SU-DHL-6 (cell line): ENCODE data around the gene CTNS.

ENCODE experiments used
- H2AFZ ChIP-seq: fragments of 200-600 bp; sonication (generic); 2 replicates; pipeline ENCODE4 v1.6.1; 2014; ENCODE audit warnings: low read depth, mild to moderate bottlenecking, moderate library complexity, mixed read lengths, antibody characterized with exemption, low read length; ENCODE audit not compliant: severe bottlenecking
- H3F3A ChIP-seq: fragments of 200-600 bp; shearing (Covaris generic); 2 replicates; pipeline ENCODE4 v1.6.0; 2016; ENCODE audit warnings: antibody characterized with exemption, mild to moderate bottlenecking; ENCODE audit not compliant: insufficient read depth
- H3K27ac ChIP-seq: fragments of 200-600 bp; sonication (generic); 2 replicates; pipeline ENCODE4 v1.5.1; 2016; ENCODE audit warnings: low read depth, mild to moderate bottlenecking, low read length, moderate library complexity, mixed read lengths
- H3K27me3 ChIP-seq: fragments of 200-600 bp; sonication (generic), shearing (Covaris generic); 2 replicates; pipeline ENCODE4 v1.6.0; 2014; ENCODE audit warnings: mild to moderate bottlenecking, low read length
- H3K36me3 ChIP-seq: fragments of 200-600 bp; sonication (generic); 2 replicates; pipeline ENCODE4 v1.6.1; 2014; ENCODE audit warnings: mild to moderate bottlenecking, low read length, mixed read lengths
- H3K4me2 ChIP-seq: fragments of 300-600, 200-600 bp; shearing (Covaris generic), sonication (generic); 2 replicates; pipeline ENCODE4 v1.6.0; 2014; ENCODE audit warnings: low read length, low read depth, mild to moderate bottlenecking; ENCODE audit not compliant: poor library complexity, severe bottlenecking
- H3K4me3 ChIP-seq: fragments of 200-600 bp; sonication (generic); 2 replicates; pipeline ENCODE4 v1.5.1; 2014; ENCODE audit warnings: antibody characterized with exemption, low read length, mild to moderate bottlenecking, mixed read lengths; ENCODE audit not compliant: insufficient read depth, poor library complexity, severe bottlenecking
- H3K79me2 ChIP-seq: fragments of 200-600 bp; sonication (generic); 2 replicates; pipeline ENCODE4 v1.6.1; 2014; ENCODE audit warnings: mild to moderate bottlenecking, low read length, moderate library complexity; ENCODE audit not compliant: insufficient read depth
- H3K9ac ChIP-seq: fragments of 200-600 bp; sonication (generic); 2 replicates; pipeline ENCODE4 v1.7.0; 2014; ENCODE audit warnings: mild to moderate bottlenecking, low read length
- H3K9me2 ChIP-seq: fragments of 200-600 bp; sonication (generic); replicated peaks from 2 replicates; pipeline ENCODE4 v1.6.1; 2014; ENCODE audit warnings: low read length; ENCODE audit not compliant: insufficient read depth
- H3K9me3 ChIP-seq: fragments of 200-600 bp; sonication (generic); 2 replicates; pipeline ENCODE4 v1.6.1; 2014; ENCODE audit warnings: low read length, mixed read lengths; ENCODE audit not compliant: insufficient read depth
- H4K20me1 ChIP-seq: fragments of 200-600 bp; sonication (generic); 2 replicates; pipeline ENCODE4 v1.6.1; 2014; ENCODE audit warnings: low read depth, mild to moderate bottlenecking, antibody characterized with exemption, low read length, moderate library complexity, mixed read lengths
- EZH2phosphoT487 ChIP-seq: fragments of 200-600 bp; sonication (generic), shearing (Covaris generic); conservative IDR thresholded peaks from 2 replicates; pipeline ENCODE4 v1.6.1; 2018; ENCODE audit warnings: mild to moderate bottlenecking, antibody characterized with exemption, low read length, moderate library complexity, mixed read lengths
- TF ChIP-seq, protein P1 (sequence below): fragments of 200-600 bp; sonication (generic); IDR thresholded peaks from one replicate; pipeline ENCODE4 v1.5.1; 2017; ENCODE audit warnings: antibody characterized with exemption, mild to moderate bottlenecking, low read length, moderate library complexity; ENCODE audit not compliant: insufficient read depth, poor library complexity, severe bottlenecking

Gene CTNS

DNA sequence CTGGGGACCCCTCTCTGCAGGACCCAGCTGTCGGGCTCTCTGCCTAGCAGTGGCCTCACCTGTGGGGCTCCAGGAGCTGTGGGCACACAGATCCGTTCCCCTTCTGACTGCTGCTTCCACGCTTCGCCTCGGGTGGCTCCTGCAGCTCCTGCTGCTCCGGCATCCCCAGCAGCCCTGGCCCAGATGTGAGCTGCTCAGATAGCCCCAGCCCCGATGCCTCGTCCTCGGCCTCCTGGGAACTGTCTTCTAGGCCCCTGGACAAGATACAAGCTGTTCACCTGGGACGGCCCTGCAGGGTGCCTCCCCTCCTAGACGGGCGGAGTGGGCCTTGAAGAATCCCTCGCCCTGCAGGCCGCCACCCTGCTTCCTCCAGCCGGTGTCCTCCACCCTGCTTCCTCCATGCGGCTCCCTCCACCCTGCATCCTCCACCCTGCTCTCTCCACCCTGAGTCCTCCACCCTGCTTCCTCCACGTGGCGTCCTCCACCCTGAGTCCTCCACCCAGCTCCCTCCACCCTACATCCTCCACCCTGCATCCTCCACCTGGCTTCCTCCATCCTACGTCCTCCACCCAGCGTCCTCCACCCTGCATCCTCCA, 43.1 kb downstream of the CTNS start:
- H3K27me3 ChIP-seq: no peaks in the 10 kb centered on the region
- H3F3A ChIP-seq: no peaks in the 10 kb centered on the region; the same call in 1 of the 2 replicates
- no peaks in the 10 kb centered on the region for H4K20me1 ChIP-seq
- H2AFZ ChIP-seq: no peak overlapping the region
- H3K9ac ChIP-seq: no peak overlapping the region
- H3K36me3 ChIP-seq: no peaks in the 10 kb centered on the region
- TF ChIP-seq EZH2phosphoT487: no peak
- TF ChIP-seq, protein P1, sequence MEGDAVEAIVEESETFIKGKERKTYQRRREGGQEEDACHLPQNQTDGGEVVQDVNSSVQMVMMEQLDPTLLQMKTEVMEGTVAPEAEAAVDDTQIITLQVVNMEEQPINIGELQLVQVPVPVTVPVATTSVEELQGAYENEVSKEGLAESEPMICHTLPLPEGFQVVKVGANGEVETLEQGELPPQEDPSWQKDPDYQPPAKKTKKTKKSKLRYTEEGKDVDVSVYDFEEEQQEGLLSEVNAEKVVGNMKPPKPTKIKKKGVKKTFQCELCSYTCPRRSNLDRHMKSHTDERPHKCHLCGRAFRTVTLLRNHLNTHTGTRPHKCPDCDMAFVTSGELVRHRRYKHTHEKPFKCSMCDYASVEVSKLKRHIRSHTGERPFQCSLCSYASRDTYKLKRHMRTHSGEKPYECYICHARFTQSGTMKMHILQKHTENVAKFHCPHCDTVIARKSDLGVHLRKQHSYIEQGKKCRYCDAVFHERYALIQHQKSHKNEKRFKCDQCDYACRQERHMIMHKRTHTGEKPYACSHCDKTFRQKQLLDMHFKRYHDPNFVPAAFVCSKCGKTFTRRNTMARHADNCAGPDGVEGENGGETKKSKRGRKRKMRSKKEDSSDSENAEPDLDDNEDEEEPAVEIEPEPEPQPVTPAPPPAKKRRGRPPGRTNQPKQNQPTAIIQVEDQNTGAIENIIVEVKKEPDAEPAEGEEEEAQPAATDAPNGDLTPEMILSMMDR: no peak
- no peaks in the 10 kb centered on the region for H3K9me3 ChIP-seq
- no peak overlapping the region for H3K4me3 ChIP-seq
- no peak overlapping the region for H3K4me2 ChIP-seq
- no peaks in the 10 kb centered on the region for H3K79me2 ChIP-seq
- H3K9me2 ChIP-seq: no peaks in the 10 kb centered on the region
- no peak overlapping the region for H3K27ac ChIP-seq

DNA sequence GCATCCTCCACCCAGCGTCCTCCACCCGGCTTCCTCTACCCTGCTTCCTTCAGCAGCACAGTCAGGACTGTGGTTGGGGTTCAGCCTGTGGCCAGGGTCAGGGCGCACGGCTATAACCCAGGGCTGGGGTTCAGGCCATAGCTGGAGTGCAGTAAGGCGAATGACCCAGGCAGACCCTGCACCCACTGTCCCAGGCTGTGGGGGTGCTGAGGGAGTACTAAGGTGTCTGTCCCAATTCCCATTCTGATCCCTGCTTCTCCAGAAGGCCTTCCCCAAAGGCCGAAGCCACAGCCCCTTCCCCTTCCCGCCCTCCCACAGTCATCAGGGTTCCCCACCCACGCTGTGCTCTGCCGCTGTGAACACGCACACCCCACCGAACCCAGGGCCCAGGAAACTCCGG, 44.5 kb downstream of the CTNS start:
- H3K9me3 ChIP-seq: no peaks in the 10 kb centered on the region

DNA sequence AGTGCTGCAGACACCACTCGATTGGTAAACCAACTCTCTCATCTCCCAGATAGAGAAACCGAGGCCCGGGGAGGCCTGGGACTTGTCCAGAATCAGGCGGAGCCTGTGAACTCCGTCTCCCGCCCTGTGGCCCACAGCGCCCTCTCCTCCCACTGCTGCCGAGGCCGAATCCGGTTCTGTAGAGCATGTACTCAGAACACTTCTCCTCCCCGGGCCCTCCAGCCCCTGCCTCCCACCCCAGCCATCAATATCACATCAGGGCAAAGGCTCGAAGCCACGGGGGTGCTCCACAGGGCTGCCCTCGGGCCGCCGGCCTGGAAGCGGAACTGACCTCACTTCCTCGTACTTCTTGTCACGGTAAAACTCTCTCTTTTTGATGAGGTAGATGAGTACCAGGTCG, 45.0 kb downstream of the CTNS start:
- H3K79me2 ChIP-seq: no peaks in the 10 kb centered on the region
- H3K27me3 ChIP-seq: no peaks in the 10 kb centered on the region
- H3K9me2 ChIP-seq: no peaks in the 10 kb centered on the region
- no peaks in the 10 kb centered on the region for H4K20me1 ChIP-seq
- no peaks in the 10 kb centered on the region for H3K36me3 ChIP-seq
- no peak overlapping the region for H3K9ac ChIP-seq
- H2AFZ ChIP-seq: no peak overlapping the region
- H3K9me3 ChIP-seq: no peaks in the 10 kb centered on the region
- H3K4me3 ChIP-seq: no peak overlapping the region
- H3K4me2 ChIP-seq: no peak overlapping the region
- H3K27ac ChIP-seq: no peak overlapping the region
- no peak for TF ChIP-seq EZH2phosphoT487
- TF ChIP-seq, protein P1: no peak
- no peaks in the 10 kb centered on the region; the same call in 1 of the 2 replicates for H3F3A ChIP-seq

More for the DNA sequence above, 44.5 kb downstream of the CTNS start:
- Histone ChIP-seq H3K4me3 (no peak overlapping the region), H3F3A (no peaks in the 10 kb centered on the region; the same call in 1 of the 2 replicates), H3K27me3 (no peaks in the 10 kb centered on the region), H3K9me2 (no peaks in the 10 kb centered on the region), H3K79me2 (no peaks in the 10 kb centered on the region), H3K36me3 (no peaks in the 10 kb centered on the region), H3K9ac (no peak overlapping the region), H3K4me2 (no peak overlapping the region), H2AFZ (no peak overlapping the region), H4K20me1 (no peaks in the 10 kb centered on the region), H3K27ac (no peak overlapping the region)
- TF ChIP-seq, protein P1: no peak
- TF ChIP-seq EZH2phosphoT487: no peak
